IMR-90 (cell line): ENCODE results near the gene SPPL2C. TPM values are rescaled to one million over a fixed set of nuclear protein-coding genes. Genes with fewer than 3 reads are reported as not detected.

Source experiments
- ATAC-seq: fragments of 200-7000 bp; cut with Tn5 transposase; 2 replicates; pipeline ENCODE4 v1.9.1; 2020; ENCODE audit warnings: low read depth, mild to moderate bottlenecking, moderate library complexity
- BruUV-seq: library from RNA; stranded (reverse); fragments of 400-500 nt; replicated peaks from 2 replicates; lab custom pipeline; 2021; lab: Mats Ljungman, UMichigan
- CTCF ChIA-PET: fragments of 300-600 bp; formaldehyde crosslinking; extraction: SDS; loops from one replicate; lab custom pipeline; 2021; ENCODE audit warnings: antibody characterized with exemption; lab: Yijun Ruan, JAX
- POLR2A ChIA-PET: fragments of 300-600 bp; sonication (Branson Sonifier 250); formaldehyde crosslinking; loops from one replicate; lab custom pipeline; 2022; ENCODE audit warnings: antibody characterized with exemption; ENCODE audit not compliant: unreplicated experiment; lab: Charles Lee
- DNase-seq: peaks from one replicate; pipeline ENCODE4 v3.0.0; 2013
- H2AFZ ChIP-seq: replicated peaks from 2 replicates; pipeline ENCODE3; 2013; ENCODE audit warnings: low read length, mild to moderate bottlenecking; ENCODE audit not compliant: poor library complexity
- H2AK5ac ChIP-seq: 2 replicates; pipeline ENCODE4 v1.6.1; 2013; ENCODE audit warnings: low read depth, low read length, inconsistent platforms
- H2AK9ac ChIP-seq: replicated peaks from 2 replicates; pipeline ENCODE3; 2013; ENCODE audit warnings: mild to moderate bottlenecking, low read depth, low read length, moderate library complexity; ENCODE audit not compliant: poor library complexity
- H2BK120ac ChIP-seq: 2 replicates; pipeline ENCODE4 v1.6.1; 2013; ENCODE audit warnings: low read depth, low read length, inconsistent platforms
- H2BK15ac ChIP-seq: 3 replicates; pipeline ENCODE4 v1.6.1; 2013; ENCODE audit warnings: low read depth, low read length, inconsistent platforms
- H2BK20ac ChIP-seq: 2 replicates; pipeline ENCODE4 v1.6.1; 2013; ENCODE audit warnings: low read depth, mild to moderate bottlenecking, inconsistent platforms, low read length, moderate library complexity
- H2BK5ac ChIP-seq: 2 replicates; pipeline ENCODE4 v1.6.1; 2013; ENCODE audit warnings: mild to moderate bottlenecking, low read depth, low read length, inconsistent platforms; ENCODE audit not compliant: poor library complexity, severe bottlenecking
- H3K14ac ChIP-seq: replicated peaks from 2 replicates; pipeline ENCODE4 v1.6.1; 2013; ENCODE audit warnings: low read depth, low read length, inconsistent platforms
- H3K18ac ChIP-seq: 2 replicates; pipeline ENCODE4 v1.6.1; 2013; ENCODE audit warnings: low read depth, low read length, control low read depth
- H3K23ac ChIP-seq: 2 replicates; pipeline ENCODE4 v1.6.1; 2013; ENCODE audit warnings: low read depth, low read length, inconsistent platforms
- H3K27ac ChIP-seq: 2 replicates; pipeline ENCODE4 v1.5.1; 2013; ENCODE audit warnings: mild to moderate bottlenecking, control low read depth, low read length; ENCODE audit not compliant: insufficient read depth
- H3K27me3 ChIP-seq: 2 replicates; pipeline ENCODE4 v1.6.1; 2013; ENCODE audit warnings: low read length; ENCODE audit not compliant: control insufficient read depth, insufficient read depth
- H3K36me3 ChIP-seq: 2 replicates; pipeline ENCODE4 v1.6.1; 2013; ENCODE audit warnings: low read length, mixed read lengths; ENCODE audit not compliant: control insufficient read depth, insufficient read depth
- H3K4ac ChIP-seq: 2 replicates; pipeline ENCODE4 v1.6.1; 2013; ENCODE audit warnings: low read depth, low read length, inconsistent platforms
- H3K4me1 ChIP-seq: 2 replicates; pipeline ENCODE4 v1.6.1; 2013; ENCODE audit warnings: low read length, mixed read lengths; ENCODE audit not compliant: control insufficient read depth, insufficient read depth
- H3K4me2 ChIP-seq: 2 replicates; pipeline ENCODE4 v1.6.1; 2013; ENCODE audit warnings: low read depth, mild to moderate bottlenecking, control low read depth, low read length, moderate library complexity
- H3K4me3 ChIP-seq: 2 replicates; pipeline ENCODE4 v1.5.1; 2013; ENCODE audit warnings: low read depth, mild to moderate bottlenecking, control low read depth, low read length, moderate library complexity; ENCODE audit not compliant: insufficient read depth
- H3K56ac ChIP-seq: 2 replicates; pipeline ENCODE4 v1.6.1; 2013; ENCODE audit warnings: low read length, inconsistent platforms; ENCODE audit not compliant: insufficient read depth; ENCODE audit errors: extremely low read depth
- H3K79me1 ChIP-seq, 2 experiments: 2 replicates each; pipeline ENCODE4 v1.6.1; 2013; ENCODE audit warnings: low read length in 2 of 2, inconsistent platforms in 1 of 2, low read depth in 1 of 2
- H3K9ac ChIP-seq: 2 replicates; pipeline ENCODE4 v1.6.1; 2013; ENCODE audit warnings: low read depth, low read length, control low read depth
- H3K9me1 ChIP-seq: 2 replicates; pipeline ENCODE4 v1.6.1; 2013; ENCODE audit warnings: low read length, inconsistent platforms; ENCODE audit not compliant: insufficient read depth
- H3K9me3 ChIP-seq: 2 replicates; pipeline ENCODE4 v1.6.1; 2013; ENCODE audit warnings: low read length; ENCODE audit not compliant: control insufficient read depth, insufficient read depth
- H4K20me1 ChIP-seq: 2 replicates; pipeline ENCODE4 v1.6.1; 2013; ENCODE audit warnings: low read length, inconsistent platforms; ENCODE audit not compliant: insufficient read depth
- H4K5ac ChIP-seq: 2 replicates; pipeline ENCODE4 v1.6.1; 2013; ENCODE audit warnings: mild to moderate bottlenecking, low read depth, low read length, control low read depth
- H4K8ac ChIP-seq, 2 experiments: 2 replicates each; pipeline ENCODE4 v1.6.1; 2013; ENCODE audit warnings: low read depth in 2 of 2, low read length in 2 of 2, control low read depth in 1 of 2, inconsistent platforms in 1 of 2
- H4K91ac ChIP-seq: 2 replicates; pipeline ENCODE4 v1.6.1; 2013; ENCODE audit warnings: low read depth, low read length, inconsistent platforms; ENCODE audit not compliant: insufficient read depth
- CEBPB ChIP-seq: IDR thresholded peaks from 2 replicates; pipeline ENCODE4 v1.6.1; 2012; ENCODE audit warnings: low read depth, low read length, improper control_type of control experiment
- CTCF ChIP-seq: conservative IDR thresholded peaks from 2 replicates; pipeline ENCODE4 v1.5.1; 2012; ENCODE audit warnings: mild to moderate bottlenecking, low read depth, low read length, improper control_type of control experiment
- ELK1 ChIP-seq: fragments of 150-350 bp; IDR thresholded peaks from 2 replicates; pipeline ENCODE4 v1.6.1; 2016; ENCODE audit warnings: low read depth, mild to moderate bottlenecking, low read length, moderate library complexity, borderline replicate concordance
- FOS ChIP-seq: fragments of 150-350 bp; IDR thresholded peaks from 2 replicates; pipeline ENCODE4 v1.6.1; 2016; ENCODE audit warnings: low read depth, low read length
- MAFK ChIP-seq: IDR thresholded peaks from 2 replicates; pipeline ENCODE4 v1.6.1; 2012; ENCODE audit warnings: low read depth, low read length, improper control_type of control experiment
- POLR2A ChIP-seq: IDR thresholded peaks from 2 replicates; pipeline ENCODE4 v1.6.1; 2012; ENCODE audit warnings: mild to moderate bottlenecking, low read depth, low read length
- RAD21 ChIP-seq: IDR thresholded peaks from 2 replicates; pipeline ENCODE4 v1.6.1; 2012; ENCODE audit warnings: low read length, improper control_type of control experiment
- RFX5 ChIP-seq: IDR thresholded peaks from 2 replicates; pipeline ENCODE4 v1.8.0; 2012; ENCODE audit warnings: low read depth, mild to moderate bottlenecking, low read length, moderate library complexity
- SMC3 ChIP-seq: fragments of 150-350 bp; IDR thresholded peaks from 2 replicates; pipeline ENCODE4 v1.6.1; 2016; ENCODE audit warnings: low read depth, mild to moderate bottlenecking, antibody characterized with exemption, low read length, moderate library complexity
- WGBS, 2 experiments: methylation state at CpG; one replicate each; pipeline versions ENCODE4 v1.1.5 to v1.1.7; 2013; ENCODE audit warnings: missing lambda C conversion rate in 2 of 2; ENCODE audit not compliant: insufficient read length in 1 of 2; ENCODE audit errors: extremely low coverage in 2 of 2; 5-methylcytosine and 5-hydroxymethylcytosine counted together
- dilution Hi-C: fragments of 300-500 bp; cut with HindIII; formaldehyde crosslinking; loops from one replicate; pipeline ENCODE4 v1.14.3; 2018; ENCODE audit warnings: low sequenced_read_pairs; ENCODE audit not compliant: unreplicated experiment
- in situ Hi-C: fragments of 300-500 bp; cut with MboI; formaldehyde crosslinking; loops from 3 replicates; pipeline ENCODE4 v1.14.3; 2019; ENCODE audit warnings: low sequenced_read_pairs, inconsistent platforms, mixed read lengths
- intact Hi-C: fragments of 100-400 bp; cut with micrococcal nuclease; formaldehyde crosslinking; loops from 2 replicates; pipeline ENCODE4 v1.10.0; 2022
- polyA plus RNA-seq, 3 experiments: library from polyadenylated mRNA; depleted of rRNA; stranded (reverse); fragments of >200 nt; gene quantifications; 2 replicates each; pipeline ENCODE4 v1.2.3, GENCODE V29; 2012; ENCODE audit warnings: low replicate concordance in 1 of 3
- total RNA-seq: library from RNA; depleted of rRNA; stranded (reverse); fragments of >200 nt; gene quantifications from 2 replicates; pipeline ENCODE4 v1.2.3, GENCODE V29; 2012

The SPPL2C gene
- total and polyA plus RNA-seq, 2 of the 4 experiments (the other 2 are of a cell fraction): not detected

- H3K4me3 ChIP-seq: no peak overlapping the region
- BruUV-seq: no TSS peak
- in situ Hi-C loops: loop anchor here (25.0 kb wide), 1 partner anchor 437 kb away; no protein-coding TSS in a partner anchor
- no peak overlapping the region for H2BK120ac ChIP-seq
- H4K8ac ChIP-seq: no peak overlapping the region
- H3K18ac ChIP-seq: no peak overlapping the region
- POLR2A ChIA-PET: interaction anchor here (0.5 to 0.6 kb wide), 2 partner anchors 211 to 238 kb away, joined by 4 read pairs; no protein-coding TSS in a partner anchor
- H3K27ac ChIP-seq: no peak overlapping the region
- H4K91ac ChIP-seq: no peak overlapping the region
- no peak overlapping the region for H2BK5ac ChIP-seq
- no peaks in the 10 kb centered on the region for H4K20me1 ChIP-seq
- H3K4me2 ChIP-seq: no peak overlapping the region
- H3K9ac ChIP-seq: no peak overlapping the region
- no peak overlapping the region for H3K14ac ChIP-seq
- intact Hi-C loops: no loop called here
- CTCF ChIA-PET: no interaction called here
- no peak for TF ChIP-seq RFX5
- TF ChIP-seq CTCF: no peak
- TF ChIP-seq POLR2A: no peak
- no peak for TF ChIP-seq MAFK
- TF ChIP-seq SMC3: no peak
- no peak for TF ChIP-seq RAD21
- no peak for TF ChIP-seq FOS
- no peak for TF ChIP-seq ELK1
- no peak for TF ChIP-seq CEBPB
- H3K23ac ChIP-seq: no peak overlapping the region
- H4K5ac ChIP-seq: no peak overlapping the region
- no peak overlapping the region for H2AK9ac ChIP-seq
- H3K4me1 ChIP-seq: no peaks in the 10 kb centered on the region
- H2AK5ac ChIP-seq: no peak overlapping the region
- no CpG with 5 or more reads among the region's 15 CpGs for WGBS, 2 experiments
- H2AFZ ChIP-seq: no peak overlapping the region
- no peak overlapping the region for H3K56ac ChIP-seq
- H3K9me1 ChIP-seq: no peaks in the 10 kb centered on the region
- H3K79me1 ChIP-seq: no peaks in the 10 kb centered on the region
- H3K9me3 ChIP-seq: no peaks in the 10 kb centered on the region
- no peaks in the 10 kb centered on the region for H3K36me3 ChIP-seq
- ATAC-seq: no peak
- dilution Hi-C loops: no loop called here
- H2BK20ac ChIP-seq: no peak overlapping the region
- peaks cover 7% of the 10 kb centered on the region; the same call in 1 of the 2 replicates for H3K27me3 ChIP-seq
- no peak overlapping the region for H2BK15ac ChIP-seq
- H3K4ac ChIP-seq: no peak overlapping the region
- no peak for DNase-seq
Measured at GRCh38 chr17:45848868-45849535, 4.3 kb downstream of the SPPL2C start.
